Glomerular visceral epithelial cell (primary cell): Measurements from ENCODE around the gene RPL7A.
"Not testable (repeated sequence)": the region's sequence is repeated elsewhere in the genome, so short reads cannot be mapped to it uniquely, and the experiment has no call there.

Experiments used
- DNase-seq: peaks from one replicate; pipeline ENCODE4 v3.0.0-alpha.2; 2016; ENCODE audit errors: extremely low spot score

RPL7A gene

DNA sequence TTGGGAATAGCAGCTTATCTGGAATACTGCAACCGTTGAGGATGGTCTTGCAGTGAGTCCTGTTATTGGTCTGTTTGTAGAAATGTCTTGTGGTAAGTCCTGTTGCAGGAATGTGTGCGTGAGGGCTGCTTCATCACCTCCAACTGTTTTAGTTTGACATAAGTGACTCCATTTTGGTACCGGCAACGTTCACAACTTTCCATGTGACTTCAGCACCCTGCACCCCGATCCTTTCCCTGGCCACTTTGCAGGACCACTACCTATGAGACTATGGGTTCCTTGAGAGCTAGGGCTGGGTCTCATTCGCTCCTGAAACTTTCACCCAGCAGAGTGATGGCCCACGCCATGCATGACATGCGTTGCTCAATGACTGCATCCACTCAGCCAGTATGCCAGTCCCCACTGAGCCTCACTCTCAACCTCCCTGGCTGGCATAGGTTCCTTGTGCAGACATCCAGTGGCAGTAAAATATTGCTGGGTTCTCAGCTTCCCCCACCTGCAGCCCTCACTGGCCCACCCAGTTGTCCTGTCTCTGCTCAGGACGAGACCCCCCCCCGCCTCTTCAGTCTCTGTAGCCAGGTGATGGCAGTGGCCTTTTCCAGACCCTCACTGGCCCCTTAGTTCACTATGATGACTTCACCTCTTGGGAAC is 20.1 kb upstream of the RPL7A start:
- DNase-seq = no peak

- DNase-seq = not testable (repeated sequence)
These were observed 18.5 kb upstream of the RPL7A start for GRCh38 chr9:133329306-133330156.

GRCh38 chr9:133331221-133331620 is 16.8 kb upstream of the RPL7A start:
- DNase-seq = no peak

- no peak for DNase-seq
These were observed 16.2 kb upstream of the RPL7A start for GRCh38 chr9:133331641-133332380.

GRCh38 chr9:133332381-133332730 is 15.7 kb upstream of the RPL7A start:
- no peak for DNase-seq

DNA sequence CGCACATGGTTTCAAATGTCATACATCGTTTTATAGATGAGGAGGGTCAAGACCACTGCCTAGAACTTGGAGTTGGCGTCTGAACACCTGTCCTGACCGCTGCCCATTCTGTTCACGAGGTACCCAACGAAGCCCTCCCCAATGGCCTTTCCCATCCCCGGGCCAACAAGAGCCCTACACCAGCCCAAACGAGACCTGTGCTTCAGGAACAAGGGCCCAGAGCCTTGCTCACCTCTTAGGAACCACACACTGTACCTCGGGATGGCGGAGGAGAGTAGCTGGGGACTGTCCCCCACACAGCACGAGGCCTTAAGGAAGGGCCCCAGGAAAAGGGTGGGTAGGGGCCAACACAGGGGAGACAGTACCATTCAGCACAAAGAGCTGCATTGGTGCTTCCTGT is 15.0 kb upstream of the RPL7A start:
- no peak for DNase-seq

- no peak for DNase-seq
These were observed 14.5 kb upstream of the RPL7A start for GRCh38 chr9:133333566-133333965.

DNA sequence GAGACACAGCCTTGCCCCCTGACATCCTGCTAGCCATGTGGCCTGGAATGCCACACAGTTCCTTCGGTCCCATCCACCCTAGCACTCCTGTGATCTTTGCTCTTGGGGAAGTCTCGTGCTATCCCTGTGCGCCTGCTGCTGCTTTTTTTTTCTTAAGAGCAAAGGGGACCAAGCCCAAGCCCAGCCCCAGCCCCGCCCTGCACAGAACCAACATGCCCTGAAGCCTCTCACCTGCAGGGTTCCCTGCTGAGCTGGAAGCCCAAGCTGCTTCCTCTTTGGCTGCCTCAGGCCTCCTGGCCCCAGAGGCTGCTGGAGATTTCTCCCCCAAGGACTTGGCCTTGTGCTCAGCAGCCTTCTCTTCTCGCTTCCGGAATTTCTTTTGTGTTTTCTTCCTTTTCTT is 13.9 kb upstream of the RPL7A start:
- no peak for DNase-seq

GRCh38 chr9:133334888-133335287 is 13.1 kb upstream of the RPL7A start:
- DNase-seq = not testable (repeated sequence)

- peak; percentile 89 for DNase-seq
These were observed 11.8 kb upstream of the RPL7A start, which contains the start of gene SURF6 for GRCh38 chr9:133335924-133336811. TSS of gene SURF6 (minus strand) at chr9:133336188. CDS start at chr9:133336132, 56 bp downstream.

GRCh38 chr9:133339641-133340040 is 8.4 kb upstream of the RPL7A start:
- DNase-seq = no peak

DNA sequence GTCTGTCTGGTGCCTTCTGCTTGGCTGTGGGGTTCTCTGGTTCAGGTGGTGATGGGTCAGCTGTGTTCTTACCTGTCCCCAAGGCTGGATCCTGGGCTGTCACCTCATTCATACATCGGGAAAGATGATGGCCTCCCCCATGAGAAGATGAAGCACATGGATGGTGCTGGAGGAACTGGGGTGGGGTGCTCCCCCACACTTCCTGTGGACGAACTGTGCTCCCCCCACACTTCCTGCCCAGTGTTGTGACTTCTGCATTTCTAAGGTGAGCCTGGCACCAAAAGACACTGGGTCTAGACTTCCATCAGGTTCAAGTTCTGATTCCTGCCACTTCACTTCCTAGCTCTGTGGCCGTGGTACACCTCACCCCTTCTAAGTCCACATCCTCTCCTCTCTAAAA is 7.8 kb upstream of the RPL7A start:
- no peak for DNase-seq

- DNase-seq = no peak
These were observed 7.1 kb upstream of the RPL7A start for GRCh38 chr9:133340916-133341315.

DNA sequence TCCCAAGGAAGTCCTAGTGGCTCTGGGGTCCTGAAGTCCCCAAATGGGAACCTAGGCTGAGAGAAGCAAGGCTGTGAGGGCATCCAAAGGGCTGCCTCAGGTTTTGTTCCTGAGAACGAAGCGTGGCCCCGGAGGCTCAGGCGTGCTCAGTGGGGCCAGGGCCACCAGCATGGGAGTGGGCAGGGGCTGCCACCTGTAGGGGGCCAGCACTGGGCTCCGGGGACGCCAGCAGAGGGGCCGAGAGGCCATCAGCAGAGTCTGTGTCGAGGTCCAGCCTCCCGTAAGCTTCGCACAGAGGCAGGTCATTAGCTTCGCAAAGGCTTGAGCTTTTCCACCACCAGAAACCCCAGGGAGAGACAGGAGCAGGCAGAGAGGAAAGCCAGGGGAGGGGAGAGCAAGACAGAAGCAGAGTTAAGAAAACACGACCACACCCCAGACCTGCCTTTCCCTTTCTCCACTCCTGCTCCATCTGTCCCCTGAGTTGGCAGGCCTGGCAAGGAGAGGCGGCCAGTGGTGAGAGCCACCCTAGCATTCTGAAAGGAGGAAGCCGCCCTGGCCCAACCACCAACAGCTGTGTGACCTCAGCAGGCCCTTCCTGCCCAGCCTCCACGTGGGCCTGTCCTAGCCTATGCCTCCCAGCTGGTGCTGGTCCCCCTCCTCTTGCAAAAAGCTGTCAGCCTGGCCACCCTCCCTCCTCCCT is 6.5 kb upstream of the RPL7A start:
- no peak for DNase-seq

- no peak for DNase-seq
These were observed 6.0 kb upstream of the RPL7A start for GRCh38 chr9:133342069-133342406.

GRCh38 chr9:133342570-133342969 is 5.4 kb upstream of the RPL7A start:
- no peak for DNase-seq

DNA sequence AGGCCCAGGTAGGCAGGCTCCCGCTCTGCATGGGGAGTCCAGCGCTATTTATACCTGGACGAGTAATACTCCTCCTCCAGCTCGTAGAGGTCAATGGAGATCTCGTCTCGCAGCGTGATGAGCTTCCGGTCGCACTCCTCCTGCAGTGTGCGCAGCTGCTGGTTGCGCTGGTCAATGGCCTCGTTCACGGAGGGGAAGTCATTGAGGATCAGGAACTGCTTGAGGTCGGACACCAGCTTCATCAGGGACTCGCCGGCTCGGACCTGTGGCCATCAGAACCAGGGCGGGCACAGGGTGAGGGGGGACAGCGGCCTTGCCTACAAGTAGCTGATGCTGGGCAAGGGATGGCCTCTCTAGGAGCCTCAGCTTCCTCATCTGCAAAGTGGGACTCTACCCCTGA is 3.9 kb upstream of the RPL7A start:
- no peak for DNase-seq

DNA sequence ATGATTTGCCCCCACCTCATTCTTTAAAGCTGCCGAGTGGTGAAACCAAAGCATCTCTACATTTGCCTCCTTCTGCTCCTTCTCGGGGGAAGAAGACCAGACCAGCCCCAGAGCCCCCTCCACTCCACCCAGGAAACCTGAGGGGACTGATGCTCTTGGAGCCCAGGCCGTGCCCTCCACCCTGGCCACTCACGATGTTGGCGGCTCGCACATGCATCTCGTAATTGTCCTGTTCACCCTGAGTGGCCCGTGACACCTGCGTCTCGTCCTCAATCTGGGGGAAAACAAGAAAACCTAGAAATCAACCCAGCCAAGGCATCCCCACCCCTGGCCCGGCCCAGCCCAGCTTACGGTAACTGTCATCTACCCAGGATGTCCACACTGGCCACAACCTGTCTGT is 3.0 kb upstream of the RPL7A start:
- no peak for DNase-seq

DNA sequence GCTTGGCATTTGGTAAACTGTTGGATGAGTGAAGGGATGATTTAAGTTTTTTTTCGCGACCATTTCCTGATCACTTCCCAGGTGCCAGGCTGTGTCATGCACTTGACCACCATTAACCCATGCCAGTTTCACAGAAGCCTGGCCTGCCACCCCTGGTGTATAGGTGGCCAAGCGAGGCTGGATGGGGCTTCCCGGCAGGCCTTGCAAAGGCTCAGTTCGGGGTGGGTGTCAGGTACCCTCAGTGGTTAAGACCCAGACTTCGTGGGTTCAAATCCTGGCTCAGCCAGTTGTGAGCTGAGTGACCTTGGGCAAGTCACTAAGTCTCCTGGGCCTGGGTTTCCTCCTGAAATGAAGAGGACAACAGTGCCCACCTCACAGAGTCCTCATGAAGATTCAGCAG is 2.4 kb upstream of the RPL7A start:
- no peak for DNase-seq

- no peak for DNase-seq
These were observed 1.8 kb upstream of the RPL7A start for GRCh38 chr9:133346021-133346785.
